Measurements from ENCODE around the gene NDC80.
"Not testable (repeated sequence)": the region's sequence is repeated elsewhere in the genome, so short reads cannot be mapped to it uniquely, and the experiment has no call there.

Gene NDC80

GRCh38 chr18:2538236-2538635, 33.1 kb upstream of the NDC80 start:
- H3K4me3 ChIP-seq (ENCODE audit: low read depth, low read length) = no peak overlapping the region
- H3K36me3 ChIP-seq = no peaks in the 10 kb centered on the region
- no peaks in the 10 kb centered on the region for H3K27me3 ChIP-seq
- no peak for TF ChIP-seq CTCF (IDR thresholded peaks at IDR 0.05; ENCODE audit: low read depth, low read length)
- DNase-seq = no peak
- H3K9me3 ChIP-seq = no peaks in the 10 kb centered on the region
- no peaks in the 10 kb centered on the region for H3K4me1 ChIP-seq

- TF ChIP-seq CTCF (IDR thresholded peaks at IDR 0.05; ENCODE audit: low read depth, low read length) = no peak
- no peak for DNase-seq
- Histone ChIP-seq H3K9me3 (no peaks in the 10 kb centered on the region), H3K36me3 (no peaks in the 10 kb centered on the region), H3K4me1 (no peaks in the 10 kb centered on the region), H3K27me3 (no peaks in the 10 kb centered on the region), H3K4me3 (ENCODE audit: low read depth, low read length) (no peak overlapping the region)
Observed at GRCh38 chr18:2538844-2539243, 32.5 kb upstream of the NDC80 start.

GRCh38 chr18:2540575-2540974, 30.8 kb upstream of the NDC80 start:
- H3K9me3 ChIP-seq = no peaks in the 10 kb centered on the region
- DNase-seq = no peak
- no peaks in the 10 kb centered on the region for H3K4me1 ChIP-seq
- H3K27me3 ChIP-seq = no peaks in the 10 kb centered on the region
- no peaks in the 10 kb centered on the region for H3K36me3 ChIP-seq
- no peak overlapping the region for H3K4me3 ChIP-seq (ENCODE audit: low read depth, low read length)
- no peak for TF ChIP-seq CTCF (IDR thresholded peaks at IDR 0.05; ENCODE audit: low read depth, low read length)

GRCh38 chr18:2541925-2542563, 29.3 kb upstream of the NDC80 start:
- not testable (repeated sequence) for H3K9me3 ChIP-seq; H3K4me3 ChIP-seq (ENCODE audit: low read depth, low read length); H3K27me3 ChIP-seq; H3K36me3 ChIP-seq; DNase-seq; H3K4me1 ChIP-seq
- TF ChIP-seq CTCF (IDR thresholded peaks at IDR 0.05; ENCODE audit: low read depth, low read length) = peak; percentile 38

DNA sequence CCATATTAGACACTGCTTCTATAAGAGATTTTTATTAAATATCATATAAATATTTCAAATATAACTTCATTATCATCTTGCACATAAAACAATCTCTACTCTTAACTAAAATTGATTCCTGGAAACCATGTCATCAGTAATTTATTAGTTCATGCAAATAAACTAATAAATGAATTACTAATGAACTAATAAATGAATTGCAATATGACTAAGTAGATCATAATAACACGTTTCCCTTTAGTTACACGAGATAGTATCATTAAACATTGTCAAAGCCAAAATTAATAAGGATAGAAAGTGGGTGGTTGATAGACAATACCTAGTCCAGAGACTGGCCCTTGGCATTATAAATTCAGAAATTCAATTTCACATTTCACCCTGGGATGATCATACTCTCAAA, 26.2 kb upstream of the NDC80 start:
- no peak for TF ChIP-seq CTCF (IDR thresholded peaks at IDR 0.05; ENCODE audit: low read depth, low read length)
- Histone ChIP-seq H3K27me3 (no peaks in the 10 kb centered on the region), H3K36me3 (no peaks in the 10 kb centered on the region), H3K9me3 (no peaks in the 10 kb centered on the region), H3K4me1 (no peaks in the 10 kb centered on the region), H3K4me3 (ENCODE audit: low read depth, low read length) (no peak overlapping the region)
- no peak for DNase-seq

- no peaks in the 10 kb centered on the region for H3K9me3 ChIP-seq
- H3K4me3 ChIP-seq (ENCODE audit: low read depth, low read length) = no peak overlapping the region
- H3K4me1 ChIP-seq = no peaks in the 10 kb centered on the region
- H3K36me3 ChIP-seq = no peaks in the 10 kb centered on the region
- no peak for DNase-seq
- peak; percentile 29; the same call in 1 of the 2 replicates for TF ChIP-seq CTCF (IDR thresholded peaks at IDR 0.05; ENCODE audit: low read depth, low read length)
- H3K27me3 ChIP-seq = no peaks in the 10 kb centered on the region
Observed at GRCh38 chr18:2547477-2548087, 23.8 kb upstream of the NDC80 start.
